Measurements from ENCODE around the gene SLC6A8. TPM values are rescaled to one million over a fixed set of nuclear protein-coding genes. Genes with fewer than 3 reads are reported as not detected.

Gene SLC6A8
- total and polyA plus RNA-seq, 11 donors = 113 to 241 (median 179) TPM

DNA sequence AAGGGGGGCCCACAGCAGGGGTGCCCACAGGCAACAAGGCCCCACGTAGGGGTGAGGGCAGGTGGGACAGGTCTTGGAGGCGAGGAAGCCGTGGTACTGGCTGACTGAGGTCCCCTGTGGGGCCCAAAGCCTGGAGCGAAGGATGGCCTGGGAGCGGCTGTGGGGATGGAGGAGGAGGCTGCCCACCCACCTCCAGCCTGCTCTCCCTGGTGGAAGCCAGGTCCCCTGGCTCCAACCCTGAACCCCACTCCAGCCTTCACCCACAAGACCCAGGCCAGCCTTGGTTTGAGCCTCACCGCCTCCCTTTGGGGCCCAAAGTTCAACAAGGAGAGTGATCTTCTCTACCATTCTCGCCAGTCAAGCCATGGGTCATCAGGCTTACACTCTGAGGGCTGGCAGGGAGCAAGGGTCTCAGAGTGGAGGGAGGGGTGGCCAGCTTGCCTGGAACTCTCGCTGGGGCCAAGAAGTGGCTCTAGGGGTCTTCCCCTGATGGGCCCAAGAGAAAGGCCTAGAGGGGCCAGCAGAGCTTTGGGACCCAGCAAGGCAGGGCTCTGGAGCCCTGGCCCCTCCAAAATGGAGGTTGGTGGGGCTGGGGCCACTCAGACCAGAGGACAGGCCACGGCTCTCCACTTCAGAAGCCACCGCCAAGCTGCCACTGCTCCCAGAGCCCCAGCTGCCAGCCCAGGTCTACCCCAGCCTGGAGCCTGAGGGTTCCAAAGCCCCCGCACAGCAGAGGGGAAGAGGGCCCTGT is 19.1 kb upstream of the SLC6A8 start:
- H3K27me3 ChIP-seq = peaks cover 0 to 22% (median 0%) of the 10 kb centered on the region in 9 donors
- TF ChIP-seq, protein P1, sequence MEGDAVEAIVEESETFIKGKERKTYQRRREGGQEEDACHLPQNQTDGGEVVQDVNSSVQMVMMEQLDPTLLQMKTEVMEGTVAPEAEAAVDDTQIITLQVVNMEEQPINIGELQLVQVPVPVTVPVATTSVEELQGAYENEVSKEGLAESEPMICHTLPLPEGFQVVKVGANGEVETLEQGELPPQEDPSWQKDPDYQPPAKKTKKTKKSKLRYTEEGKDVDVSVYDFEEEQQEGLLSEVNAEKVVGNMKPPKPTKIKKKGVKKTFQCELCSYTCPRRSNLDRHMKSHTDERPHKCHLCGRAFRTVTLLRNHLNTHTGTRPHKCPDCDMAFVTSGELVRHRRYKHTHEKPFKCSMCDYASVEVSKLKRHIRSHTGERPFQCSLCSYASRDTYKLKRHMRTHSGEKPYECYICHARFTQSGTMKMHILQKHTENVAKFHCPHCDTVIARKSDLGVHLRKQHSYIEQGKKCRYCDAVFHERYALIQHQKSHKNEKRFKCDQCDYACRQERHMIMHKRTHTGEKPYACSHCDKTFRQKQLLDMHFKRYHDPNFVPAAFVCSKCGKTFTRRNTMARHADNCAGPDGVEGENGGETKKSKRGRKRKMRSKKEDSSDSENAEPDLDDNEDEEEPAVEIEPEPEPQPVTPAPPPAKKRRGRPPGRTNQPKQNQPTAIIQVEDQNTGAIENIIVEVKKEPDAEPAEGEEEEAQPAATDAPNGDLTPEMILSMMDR (IDR thresholded peaks at IDR 0.05) = no peak
- no peak for TF ChIP-seq POLR2A (IDR thresholded peaks at IDR 0.05)
- intact Hi-C loops (cut with DNase I) = loop anchor here (2.0 to 10.0 kb wide), 15 partner anchors 36 to 726 kb away; no protein-coding TSS in a partner anchor
- H3K4me1 ChIP-seq = no peaks in the 10 kb centered on the region
- DNase-seq = no peak
- H3K36me3 ChIP-seq = no peaks in the 10 kb centered on the region
- 87% methylated on average over 8 to 11 of the region's 11 CpGs for WGBS, 4 donors
- peak overlapping the region in 1 of 12 donors; percentile 73 for H3K27ac ChIP-seq
- H3K9me3 ChIP-seq = no peaks in the 10 kb centered on the region
- no peak overlapping the region for H3K4me3 ChIP-seq
- ATAC-seq = peak in 1 of 4 donors; percentile 2

DNA sequence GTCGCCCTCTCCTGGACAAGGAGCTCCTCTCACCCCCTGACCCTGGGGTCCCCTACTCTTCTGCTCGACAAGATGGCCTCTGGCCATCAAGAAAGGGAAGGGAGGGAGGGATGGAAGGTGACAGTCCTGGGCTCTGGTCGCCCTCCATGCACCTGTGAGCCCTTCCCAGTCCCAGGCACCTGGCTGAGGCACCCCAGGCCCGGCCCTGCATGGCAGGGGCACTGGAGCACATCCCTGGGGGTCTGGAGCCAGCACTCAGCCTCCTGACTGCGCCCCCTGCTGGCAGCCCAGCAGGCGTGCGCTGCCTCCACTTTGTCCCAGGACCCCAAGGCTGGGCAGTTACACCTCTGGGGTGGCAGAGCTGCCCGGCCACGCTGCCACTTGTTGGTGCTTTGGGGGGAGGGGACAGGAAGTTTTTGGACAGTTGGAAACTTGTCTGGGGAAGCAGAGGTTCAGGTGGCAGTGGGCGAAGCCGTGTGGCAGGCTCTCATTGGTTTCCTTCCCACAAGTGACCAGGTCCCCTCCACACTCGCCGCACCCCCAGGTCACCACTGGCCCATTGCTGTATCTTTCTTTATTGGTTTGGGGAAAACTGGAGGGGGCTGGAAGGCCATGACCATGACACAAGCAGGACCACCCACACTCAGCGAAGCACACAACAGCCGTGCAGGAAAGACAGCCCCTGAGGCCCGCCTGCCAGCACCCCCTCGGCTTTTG is 18.4 kb upstream of the SLC6A8 start:
- ATAC-seq (peak in 2 of 4 donors; percentile 24 to 36), DNase-seq (no peak)
- Histone ChIP-seq H3K4me1 (no peaks in the 10 kb centered on the region), H3K36me3 (no peaks in the 10 kb centered on the region), H3K27ac (peak overlapping the region in 1 of 12 donors; percentile 73), H3K4me3 (no peak overlapping the region), H3K9me3 (no peaks in the 10 kb centered on the region), H3K27me3 (peaks cover 0 to 28% (median 0%) of the 10 kb centered on the region in 9 donors)
- 57 to 77% (median 66%) methylated on average over 12 to 17 of the region's 17 CpGs for WGBS, 4 donors
- TF ChIP-seq POLR2A (IDR thresholded peaks at IDR 0.05) = no peak
- TF ChIP-seq, protein P1 (IDR thresholded peaks at IDR 0.05) = peak; percentile 38 to 79 (median 68)
- intact Hi-C loops (cut with DNase I) = loop anchor here (2.0 to 10.0 kb wide), 15 partner anchors 37 to 727 kb away; no protein-coding TSS in a partner anchor

DNA sequence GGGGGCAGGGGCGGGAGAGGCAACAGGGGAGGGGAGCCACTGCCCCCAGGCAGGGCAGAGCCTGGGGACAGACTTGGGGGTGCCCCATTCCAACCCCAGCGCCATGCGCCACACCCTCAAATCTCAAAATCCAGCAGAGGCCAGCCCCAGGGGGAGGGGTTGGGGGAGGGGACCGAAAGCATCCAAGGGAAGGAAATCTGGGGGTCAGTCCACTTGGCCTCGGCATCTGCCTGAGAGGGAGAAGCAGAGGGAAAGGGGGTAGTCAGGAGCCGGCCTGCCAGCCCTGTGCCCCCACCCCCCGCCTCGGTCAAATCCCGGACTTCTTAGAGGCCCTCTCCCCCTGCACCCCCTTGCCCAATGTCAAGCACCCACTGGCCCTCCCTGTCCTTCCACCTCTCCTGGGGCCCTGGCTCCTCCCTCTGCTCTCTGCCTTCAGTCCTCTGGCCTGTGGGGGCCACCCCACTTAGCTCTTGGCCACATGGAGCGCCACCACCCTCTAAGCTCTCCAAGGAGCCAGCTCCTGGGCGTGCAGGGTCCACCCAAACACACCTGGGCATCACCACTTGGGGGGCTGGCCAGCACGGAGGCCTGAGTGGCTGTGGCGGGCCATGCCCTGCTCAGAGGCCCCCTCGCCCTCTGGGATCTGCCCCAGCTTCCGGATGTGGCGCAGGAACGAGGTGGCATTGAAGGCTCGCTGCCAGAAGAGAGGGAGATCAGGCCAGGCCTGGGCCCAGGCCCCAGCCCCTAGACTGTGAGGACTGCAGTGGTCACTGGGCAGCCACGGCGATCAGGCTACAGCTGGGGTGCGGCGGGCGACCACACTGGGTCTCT is 17.6 kb upstream of the SLC6A8 start:
- WGBS, 4 donors = 80 to 90% (median 85%) methylated on average over 16 to 23 of the region's 23 CpGs
- H3K36me3 ChIP-seq = no peaks in the 10 kb centered on the region
- peak overlapping the region in 1 of 12 donors; percentile 11 for H3K27ac ChIP-seq
- DNase-seq (no peak), ATAC-seq (no peak)
- H3K4me1 ChIP-seq = no peaks in the 10 kb centered on the region
- intact Hi-C loops (cut with DNase I) = loop anchor here (2.0 to 10.0 kb wide), 15 partner anchors 38 to 728 kb away; no protein-coding TSS in a partner anchor
- peaks cover 0 to 29% (median 0%) of the 10 kb centered on the region in 9 donors for H3K27me3 ChIP-seq
- H3K9me3 ChIP-seq = no peaks in the 10 kb centered on the region
- H3K4me3 ChIP-seq = no peak overlapping the region
- TF ChIP-seq POLR2A (IDR thresholded peaks at IDR 0.05) = no peak
- TF ChIP-seq, protein P1 (IDR thresholded peaks at IDR 0.05) = no peak

All from heart left ventricle (tissue), 16 donors.